Glomerular endothelial cell (primary cell): Measurements from ENCODE around the gene RUVBL2. TPM values are rescaled to one million over a fixed set of nuclear protein-coding genes. Genes with fewer than 3 reads are reported as not detected.
"Not testable (repeated sequence)": the region's sequence is repeated elsewhere in the genome, so short reads cannot be mapped to it uniquely, and the experiment has no call there.

Experiments used
- DNase-seq: peaks from one replicate; pipeline ENCODE4 v3.0.0-alpha.2; 2011; ENCODE audit warnings: low read depth, low spot score; ENCODE audit errors: extremely low read depth
- total RNA-seq: library from RNA; depleted of rRNA; stranded (reverse); fragments of >200 nt; gene quantifications from 2 replicates; pipeline ENCODE4 v1.2.3, GENCODE V29; 2015

Gene RUVBL2
- total RNA-seq, 1 donor from 2014 or later: 133 TPM

DNA sequence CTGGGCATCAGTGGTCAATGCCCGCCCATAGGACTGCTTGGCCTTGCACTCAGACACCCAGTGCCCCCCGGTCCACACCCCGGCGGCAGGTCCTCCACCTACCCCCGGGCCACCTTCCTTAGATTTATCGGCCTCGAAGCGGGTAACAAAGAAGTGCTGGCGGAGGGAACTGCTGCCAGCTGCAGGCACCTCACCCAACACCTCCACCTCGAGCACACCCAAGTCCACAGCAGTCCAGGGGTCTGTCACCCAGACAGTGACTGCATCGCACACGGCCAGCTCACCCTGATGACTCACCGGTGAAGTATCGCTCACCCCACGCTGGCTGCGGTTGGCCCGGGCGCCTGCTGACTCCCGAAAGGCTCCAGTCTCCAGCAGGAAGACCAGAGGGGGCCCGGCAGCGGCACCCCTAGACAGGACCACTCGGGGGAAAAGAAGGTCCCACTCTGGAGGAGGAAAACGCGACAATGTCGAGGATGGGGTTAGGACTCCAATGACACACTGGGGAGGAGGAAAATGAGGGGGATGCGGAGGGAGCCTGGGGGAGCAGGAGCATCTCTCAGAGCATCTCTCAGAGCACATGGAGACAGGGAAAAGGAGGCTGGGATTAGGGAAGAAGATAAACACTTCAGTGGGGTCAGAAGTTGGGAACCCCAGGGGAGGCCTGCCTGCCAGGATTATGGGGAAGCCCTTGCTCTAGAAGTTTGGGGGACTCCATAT is 45.0 kb downstream of the RUVBL2 start:
- DNase-seq: not testable (repeated sequence)

DNA sequence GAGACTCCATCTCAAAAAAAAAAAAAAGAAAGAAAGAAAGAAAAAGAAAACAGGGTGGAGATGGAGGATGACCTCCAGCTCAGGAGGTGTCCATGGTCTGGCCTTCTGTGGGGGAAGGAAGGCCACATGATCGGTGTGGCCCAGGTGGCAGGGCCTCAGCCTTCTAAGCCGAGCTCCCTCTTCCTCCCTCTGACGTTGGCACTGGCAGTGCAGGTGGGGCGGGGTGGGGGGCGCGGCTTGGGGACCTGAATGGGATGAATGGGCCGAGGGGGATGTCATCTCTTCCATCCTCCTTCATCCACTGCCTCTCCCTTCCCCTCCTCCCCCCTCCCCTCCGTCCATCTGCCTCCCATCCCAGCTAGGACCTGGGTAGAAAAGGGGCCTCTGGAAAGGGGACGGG is 46.0 kb downstream of the RUVBL2 start:
- not testable (repeated sequence) for DNase-seq

DNA sequence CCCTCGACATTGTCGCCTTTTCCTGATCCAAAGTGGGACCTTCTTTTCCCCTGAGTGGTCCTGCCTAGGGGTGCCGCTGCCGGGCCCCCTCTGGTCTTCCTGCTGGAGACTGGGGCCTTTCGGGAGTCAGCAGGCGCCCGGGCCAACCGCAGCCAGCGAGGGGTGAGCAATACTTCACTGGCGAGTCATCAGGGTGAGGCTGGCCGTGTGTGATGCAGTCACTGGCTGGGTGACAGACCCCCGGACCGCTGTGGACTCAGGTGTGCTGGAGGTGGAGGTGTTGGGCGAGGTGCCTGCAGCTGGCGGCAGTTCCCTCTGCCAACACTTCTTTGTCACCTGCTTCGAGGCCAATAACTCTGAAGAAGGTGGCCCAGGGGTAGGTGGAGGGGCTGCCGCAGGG is 48.5 kb downstream of the RUVBL2 start:
- DNase-seq: no peak

DNA sequence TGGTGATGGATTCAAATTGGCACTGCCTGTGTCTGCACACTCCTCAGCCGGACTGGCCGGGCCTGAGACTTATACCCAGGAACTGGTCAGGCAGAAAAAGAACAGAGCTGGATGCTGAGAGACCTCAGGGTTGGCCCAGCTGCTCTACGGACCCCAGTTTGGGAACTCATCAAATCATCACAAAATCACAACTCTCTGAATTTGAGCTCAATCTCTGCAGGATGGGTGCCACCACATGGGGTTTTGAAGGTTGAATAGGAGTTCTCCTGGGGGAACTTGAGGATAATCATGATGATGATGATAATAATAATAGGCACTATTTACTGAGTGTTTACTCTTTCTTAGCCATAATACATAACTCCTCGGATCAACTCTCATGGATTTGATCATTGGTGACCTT is 49.0 kb downstream of the RUVBL2 start:
- not testable (repeated sequence) for DNase-seq

DNA sequence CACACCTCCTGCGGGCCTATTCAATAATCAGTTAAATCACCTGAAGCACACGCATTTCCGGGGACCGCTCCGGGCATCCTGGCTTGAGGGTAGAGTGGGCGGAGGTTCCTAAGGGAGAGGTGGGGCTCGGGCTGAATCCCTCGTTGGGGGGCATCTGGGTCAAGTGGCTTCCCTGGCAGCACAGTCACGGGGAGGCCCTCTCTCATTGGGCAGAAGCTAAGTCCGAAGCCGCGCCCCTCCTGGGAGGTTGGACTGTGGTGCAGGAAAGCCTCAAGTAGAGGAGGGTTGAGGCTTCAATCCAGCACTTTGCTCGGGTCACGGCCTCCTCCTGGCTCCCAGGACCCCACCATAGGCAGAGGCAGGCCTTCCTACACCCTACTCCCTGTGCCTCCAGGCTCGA is 49.9 kb downstream of the RUVBL2 start, which contains the start of gene CGB5:
TSS of gene CGB5 (plus strand) at position 301 of the 400 bp plus-strand sequence. CDS start 362 bp downstream, outside the sequence.
- DNase-seq: not testable (repeated sequence)

DNA sequence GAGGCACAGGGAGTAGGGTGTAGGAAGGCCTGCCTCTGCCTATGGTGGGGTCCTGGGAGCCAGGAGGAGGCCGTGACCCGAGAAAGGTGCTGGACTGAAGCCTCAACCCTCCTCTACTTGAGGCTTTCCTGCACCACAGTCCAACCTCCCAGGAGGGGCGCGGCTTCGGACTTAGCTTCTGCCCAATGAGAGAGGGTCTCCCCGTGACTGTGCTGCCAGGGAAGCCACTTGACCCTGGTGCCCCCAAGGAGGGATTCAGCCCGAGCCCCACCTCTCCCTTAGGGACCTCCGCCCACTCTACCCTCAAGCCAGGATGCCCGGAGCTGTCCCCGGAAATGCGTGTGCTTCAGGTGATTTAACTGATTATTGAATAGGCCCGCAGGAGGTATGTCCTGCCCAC is 55.3 kb downstream of the RUVBL2 start, which contains the start of gene CGB8:
TSS of gene CGB8 (minus strand) at position 101 of the 400 bp plus-strand sequence. CDS start 372 bp downstream, outside the sequence.
- not testable (repeated sequence) for DNase-seq

DNA sequence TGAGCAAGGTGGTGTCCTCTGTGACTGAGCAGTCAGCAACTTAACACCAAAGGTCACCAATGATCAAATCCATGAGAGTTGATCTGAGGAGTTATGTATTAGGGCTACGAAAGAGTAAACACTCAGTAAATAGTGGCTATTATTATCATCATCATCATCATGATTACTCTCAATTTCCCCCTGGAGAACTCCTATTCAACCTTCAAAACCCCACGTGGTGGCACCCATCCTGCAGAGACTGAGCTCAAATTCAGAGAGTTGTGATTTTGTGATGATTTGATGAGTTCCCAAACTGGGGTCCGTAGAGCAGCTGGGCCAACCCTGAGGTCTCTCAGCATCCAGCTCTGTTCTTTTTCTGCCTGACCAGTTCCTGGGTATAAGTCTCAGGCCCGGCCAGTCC is 56.1 kb downstream of the RUVBL2 start:
- DNase-seq: not testable (repeated sequence)

DNA sequence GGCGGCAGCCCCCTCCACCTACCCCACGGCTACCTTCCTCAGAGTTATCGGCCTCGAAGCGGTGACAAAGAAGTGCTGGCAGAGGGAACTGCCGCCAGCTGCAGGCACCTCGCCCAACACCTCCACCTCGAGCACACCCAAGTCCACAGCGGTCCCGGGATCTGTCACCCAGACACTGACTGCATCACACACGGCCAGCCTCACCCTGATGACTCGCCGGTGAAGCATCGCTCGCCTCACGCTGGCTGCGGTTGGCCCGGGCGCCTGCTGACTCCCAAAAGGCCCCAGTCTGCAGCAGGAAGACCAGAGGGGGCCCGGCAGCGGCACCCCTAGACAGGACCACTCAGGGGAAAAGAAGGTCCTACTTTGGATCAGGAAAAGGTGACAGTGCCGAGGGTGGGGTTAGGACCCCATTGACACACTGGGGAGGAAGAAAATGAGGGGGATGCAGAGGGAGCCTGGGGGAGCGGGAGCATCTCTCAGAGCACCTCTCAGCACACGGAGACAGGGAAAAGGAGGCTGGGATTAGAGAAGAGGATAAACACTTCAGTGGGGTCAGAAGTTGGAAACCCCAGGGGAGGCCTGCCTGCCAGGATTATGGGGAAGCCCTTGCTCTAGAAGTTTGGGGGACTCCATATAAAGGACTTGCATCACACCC is 56.8 kb downstream of the RUVBL2 start:
- not testable (repeated sequence) for DNase-seq

DNA sequence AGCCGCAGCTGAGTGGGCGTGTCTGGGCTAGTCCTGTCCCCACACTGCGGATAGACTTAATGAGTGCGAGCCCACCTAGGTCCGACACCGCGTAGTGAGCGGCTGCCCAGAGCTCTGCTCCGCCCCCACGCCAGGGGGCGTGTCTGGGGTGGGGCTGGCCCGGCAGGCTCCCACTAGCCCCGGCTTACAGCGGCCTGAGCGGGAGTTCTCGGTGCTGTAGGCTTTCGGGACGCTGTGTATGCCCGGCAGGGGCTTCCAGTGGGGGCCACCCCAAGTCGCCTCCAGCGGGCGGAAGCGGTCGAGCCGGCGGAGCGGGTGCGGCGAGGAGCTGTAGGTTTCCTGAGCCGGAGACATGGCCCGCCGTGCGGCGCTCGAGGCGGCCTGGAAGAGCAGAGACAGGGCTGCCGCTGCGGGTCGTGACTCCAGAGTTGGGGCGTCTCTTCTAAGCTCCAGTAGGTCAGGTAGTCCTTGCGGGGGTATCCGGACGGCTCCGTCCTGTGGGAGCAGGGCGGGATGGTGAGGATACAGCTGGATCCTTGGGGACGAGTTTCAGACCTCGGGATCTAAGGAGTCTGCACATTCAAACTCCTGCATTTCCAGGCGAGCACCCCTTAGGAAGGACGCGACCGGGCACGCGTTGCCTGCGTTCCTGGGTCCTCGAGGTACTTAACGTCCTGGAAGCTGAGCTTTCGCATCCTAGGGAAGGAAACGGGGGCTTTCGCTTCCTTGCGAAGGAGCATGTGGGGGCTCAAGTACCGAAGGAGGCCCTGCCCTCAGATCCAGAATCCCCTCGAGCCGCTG is 62.6 kb downstream of the RUVBL2 start:
- no peak for DNase-seq

DNA sequence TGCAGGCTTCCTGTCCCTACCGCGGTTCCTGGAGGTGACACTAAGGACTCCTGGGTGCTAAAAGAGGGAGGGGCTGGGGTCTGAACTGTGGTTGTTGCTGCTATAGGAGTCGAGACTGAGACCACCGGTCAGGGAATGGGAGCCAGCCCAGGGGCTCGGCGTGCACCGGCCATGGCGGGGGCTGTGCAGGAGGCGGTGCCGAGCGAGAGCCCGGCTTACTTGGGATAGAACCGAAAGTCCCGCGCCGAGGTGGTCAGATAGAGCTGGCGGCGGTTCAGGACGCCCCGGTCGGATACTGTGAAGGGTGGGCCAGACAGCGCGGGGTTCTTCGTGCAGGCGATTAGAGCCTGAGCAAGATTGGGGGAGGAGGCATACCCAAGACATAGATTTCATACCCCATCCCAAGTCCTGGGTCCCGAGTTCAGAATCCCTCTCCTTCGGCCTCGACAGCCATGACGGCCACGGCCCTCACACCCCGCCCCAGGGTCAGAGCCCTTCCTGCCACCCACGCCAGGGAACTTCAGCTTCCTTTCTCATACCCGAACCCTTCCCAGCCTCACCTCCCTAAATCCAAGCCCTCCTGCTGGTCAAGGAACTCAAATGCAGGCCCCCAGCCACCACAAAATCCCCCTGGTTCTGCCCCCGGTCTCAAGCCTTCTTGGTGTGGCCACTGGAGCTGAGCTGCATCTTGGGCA is 63.4 kb downstream of the RUVBL2 start:
- DNase-seq: not testable (repeated sequence)

DNA sequence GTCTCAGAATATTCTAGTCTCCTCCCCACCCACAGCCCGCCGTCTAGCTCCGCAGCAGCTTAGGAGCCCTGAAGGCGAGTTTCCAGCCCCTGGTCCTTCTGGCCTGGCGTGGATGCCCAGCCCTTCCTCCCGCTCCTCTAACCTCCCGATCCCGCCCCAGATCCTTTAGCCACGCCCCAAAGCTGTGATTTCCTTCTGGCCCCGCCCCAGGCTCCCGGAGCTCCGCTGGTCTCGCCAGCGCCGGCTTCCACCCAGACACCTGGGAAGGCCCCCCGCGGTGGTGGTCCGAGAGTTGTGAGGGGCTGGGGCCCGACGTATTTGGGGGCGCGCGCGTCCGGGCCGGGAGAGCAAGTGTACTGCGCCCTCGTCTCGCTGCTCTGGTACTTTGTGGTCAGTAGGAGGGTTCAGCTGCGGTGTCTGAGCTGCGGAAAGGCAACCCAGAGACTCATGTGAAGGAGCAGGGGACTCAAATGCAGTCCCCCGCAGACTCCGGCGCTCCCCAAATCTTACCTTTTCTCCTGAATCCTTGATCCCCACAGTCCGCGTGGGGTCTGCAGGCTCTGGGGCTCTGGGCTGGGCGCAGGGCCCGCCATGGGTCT is 64.0 kb downstream of the RUVBL2 start, which contains the start of gene CGB7:
TSS of gene CGB7 (minus strand) at position 114 of the 599 bp plus-strand sequence. CDS start 2,374 bp downstream, outside the sequence.
- DNase-seq: no peak

DNA sequence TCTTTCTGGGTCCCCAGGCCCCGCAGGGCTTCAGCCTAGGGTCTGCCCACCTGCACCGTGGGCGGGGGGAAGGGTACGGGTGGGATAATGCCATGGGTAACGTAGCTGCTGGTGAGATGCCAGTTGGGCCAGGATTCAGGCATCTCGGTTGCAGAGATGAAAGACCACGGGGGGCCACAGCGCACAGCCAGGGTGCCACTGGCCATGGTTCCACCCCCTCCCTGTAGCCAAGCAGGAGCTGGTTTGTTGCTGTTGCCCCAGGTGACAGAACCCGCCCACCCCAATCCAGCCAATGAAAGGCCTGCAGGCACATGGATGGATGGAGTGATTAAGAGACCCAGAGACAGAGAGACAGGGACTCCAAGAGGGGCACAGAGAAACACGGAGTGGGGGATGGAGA is 64.9 kb downstream of the RUVBL2 start:
- DNase-seq: no peak

DNA sequence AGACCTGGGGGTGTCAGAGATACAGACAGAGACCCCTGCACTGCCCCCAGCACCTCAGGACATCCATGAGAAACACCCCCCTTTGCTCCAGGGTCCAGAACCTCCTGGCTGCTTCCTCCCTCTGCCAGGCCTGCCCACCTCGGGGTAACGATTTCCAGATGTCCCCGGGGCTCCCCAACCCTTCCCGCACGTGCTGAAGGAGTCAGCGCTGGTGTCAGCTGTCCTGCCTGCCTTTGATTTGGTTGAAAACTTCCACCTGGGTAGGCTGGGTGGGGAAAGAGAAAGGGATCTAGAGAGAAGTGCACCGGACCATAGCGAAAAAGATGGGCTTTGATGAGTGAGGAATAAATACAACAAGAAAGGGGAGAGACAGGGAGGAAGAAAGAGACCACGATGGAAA is 65.4 kb downstream of the RUVBL2 start:
- no peak for DNase-seq

DNA sequence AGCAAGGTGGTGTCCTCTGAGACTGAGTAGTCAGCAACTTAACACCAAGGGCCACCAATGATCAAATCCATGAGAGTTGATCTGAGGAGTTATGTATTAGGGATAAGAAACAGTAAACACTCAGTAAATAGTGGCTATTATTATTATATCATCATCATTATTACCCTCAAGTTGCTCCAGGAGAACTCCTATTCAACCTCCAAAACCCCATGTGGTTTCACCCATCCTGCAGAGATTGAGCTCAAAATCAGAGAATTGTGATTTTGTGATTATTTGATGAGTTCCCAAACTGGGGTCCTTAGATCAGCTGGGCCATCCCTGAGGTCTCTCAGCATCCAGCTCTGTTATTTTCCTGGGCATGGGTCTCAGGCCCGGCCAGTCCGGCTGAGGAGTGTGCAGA is 67.3 kb downstream of the RUVBL2 start:
- DNase-seq: no peak

DNA sequence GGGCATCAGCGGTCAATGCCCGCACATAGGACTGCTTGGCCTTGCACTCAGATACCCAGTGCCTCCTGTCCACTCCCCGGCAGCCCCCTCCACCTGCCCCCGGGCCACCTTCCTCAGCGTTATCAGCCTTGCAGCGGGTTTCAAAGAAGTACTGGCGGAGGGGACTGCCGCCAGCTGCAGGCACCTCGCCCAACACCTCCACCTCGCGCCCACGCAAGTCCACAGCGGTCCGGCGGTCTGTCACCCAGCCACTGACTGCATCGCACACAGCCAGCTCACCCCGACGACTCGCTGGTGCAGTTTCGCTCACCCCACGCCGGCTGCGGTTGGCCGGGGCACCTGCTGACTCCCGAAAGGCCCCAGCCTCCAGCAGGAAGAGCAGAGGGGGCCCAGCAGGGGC is 67.8 kb downstream of the RUVBL2 start:
- DNase-seq: no peak

DNA sequence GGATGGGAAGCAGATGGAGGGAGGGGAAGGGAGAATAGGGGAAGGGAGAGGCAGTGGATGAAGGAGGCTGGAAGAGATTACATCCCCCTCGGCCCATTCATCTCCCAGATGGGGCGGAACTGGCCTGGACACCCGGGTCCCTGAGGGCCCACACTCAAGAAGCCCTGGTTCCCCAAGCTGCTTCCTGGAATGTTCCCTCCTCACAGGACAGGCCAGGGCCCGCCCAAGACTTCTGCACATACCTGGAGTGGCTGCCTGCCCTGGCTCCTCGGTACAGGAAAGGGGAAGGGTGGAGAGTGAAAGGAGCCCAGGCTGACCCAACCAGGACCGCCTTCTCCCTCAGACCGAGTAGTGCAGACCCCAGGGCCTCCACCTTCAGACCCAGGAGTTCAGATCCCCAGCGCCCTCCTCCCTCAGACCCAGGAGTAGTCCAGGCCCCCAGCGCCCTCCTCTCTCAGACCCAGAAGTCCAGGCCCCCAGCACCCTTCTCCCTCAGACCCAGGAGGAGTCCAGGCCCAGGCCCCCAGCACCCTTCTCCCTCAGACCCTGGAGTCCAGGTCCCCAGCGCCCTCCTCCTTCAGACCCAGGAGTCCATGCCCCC is 70.4 kb downstream of the RUVBL2 start:
- no peak for DNase-seq

DNA sequence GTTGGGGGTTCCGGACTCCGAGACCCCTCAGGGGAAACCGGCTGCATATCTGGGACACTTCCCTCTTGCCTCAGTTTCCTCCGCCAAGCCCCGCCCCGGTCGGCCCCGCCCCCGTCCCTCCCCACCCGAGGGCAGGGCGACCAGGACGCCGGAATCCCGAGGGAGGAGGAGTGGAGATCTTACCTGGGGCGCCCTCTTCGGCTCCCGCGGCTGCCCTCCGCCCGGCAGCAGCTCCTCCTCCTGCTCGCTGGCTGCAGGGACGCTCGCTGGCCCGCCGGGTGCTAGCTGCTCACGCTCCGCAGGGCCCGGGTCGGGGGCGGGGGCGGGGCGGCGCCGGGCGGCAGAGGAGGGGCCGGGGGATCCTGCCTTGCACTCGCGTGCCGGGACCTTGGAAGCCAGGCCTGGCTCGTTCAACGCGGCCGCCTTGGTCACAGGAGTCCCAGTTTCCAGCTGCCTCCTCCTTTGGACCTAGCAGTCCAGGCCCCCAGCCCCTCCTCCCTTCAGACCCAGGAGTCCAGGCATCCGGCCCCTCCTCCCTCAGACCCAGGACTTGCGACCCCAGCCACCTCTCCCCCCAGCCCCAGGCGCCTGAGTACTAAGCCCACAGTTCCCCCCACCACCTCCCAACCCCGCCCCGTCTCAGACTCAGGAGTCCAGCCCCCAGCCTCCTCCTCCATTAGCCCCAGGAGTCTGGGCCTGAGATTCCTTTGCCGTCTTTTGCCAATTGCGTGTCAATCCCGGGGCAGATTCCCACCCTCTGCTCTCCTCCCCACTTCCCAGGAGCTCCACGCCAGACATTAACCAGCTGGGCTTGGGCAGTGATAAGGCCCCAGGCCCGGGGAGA is 71.3 kb downstream of the RUVBL2 start, which contains the start of gene NTF4:
TSS of gene NTF4 (minus strand) at position 51 of the 844 bp plus-strand sequence. CDS start 2,821 bp downstream, outside the sequence.
- no peak for DNase-seq
